Stimulated activated CD4-positive, alpha-beta T cell treated with anti-CD3 and anti-CD28 coated beads, TNF-alpha, amount 100 ng/mL, for 24 hours (primary cell): ENCODE data around the gene MIER3.

Source experiments
- DNase-seq, 3 experiments: peaks; one replicate each; pipeline ENCODE4 v3.0.0-alpha.2; 2020; ENCODE audit warnings: low read depth in 3 of 3

MIER3 gene

GRCh38 chr5:56900395-56900794 lies 51.5 kb downstream of the MIER3 start:
- no peak for DNase-seq

DNA sequence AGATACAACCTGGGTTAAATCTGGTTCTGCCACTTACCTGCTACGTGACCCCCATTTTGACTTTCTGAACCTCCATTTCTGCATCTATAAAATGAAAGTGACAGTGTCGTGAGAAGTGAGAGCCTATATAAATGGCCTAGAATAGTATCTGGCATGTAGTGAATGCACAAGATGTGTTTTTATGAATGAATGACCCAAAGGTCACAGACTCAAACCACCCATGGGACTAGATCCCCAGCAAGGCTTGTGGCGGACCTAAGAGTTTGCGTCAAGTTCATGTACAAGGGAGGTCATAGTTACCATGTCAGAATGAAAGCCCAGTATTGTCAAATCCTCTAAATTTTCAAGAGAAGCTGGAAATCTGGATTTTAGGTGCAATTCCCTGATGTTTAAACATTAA lies 53.7 kb downstream of the MIER3 start:
- DNase-seq: no peak

DNA sequence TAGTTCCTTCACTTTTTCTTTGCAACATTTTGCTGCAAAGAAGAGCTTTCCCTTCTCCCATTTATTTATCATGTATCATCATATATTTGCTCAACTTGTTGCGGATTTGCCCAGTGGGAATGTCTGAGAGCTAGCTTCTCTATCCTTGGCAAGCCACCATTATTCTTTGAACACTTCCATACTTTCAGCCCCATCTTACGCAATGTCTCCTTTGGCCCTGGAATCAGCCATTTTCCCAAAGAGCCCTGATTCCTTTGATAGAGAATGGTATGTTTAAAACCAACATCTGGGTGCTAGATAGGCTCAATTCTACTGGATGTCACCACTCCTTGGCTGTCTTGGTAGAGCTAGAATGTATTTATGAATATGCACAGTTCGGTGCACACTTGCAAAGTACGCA lies 55.2 kb downstream of the MIER3 start:
- DNase-seq: no peak

DNA sequence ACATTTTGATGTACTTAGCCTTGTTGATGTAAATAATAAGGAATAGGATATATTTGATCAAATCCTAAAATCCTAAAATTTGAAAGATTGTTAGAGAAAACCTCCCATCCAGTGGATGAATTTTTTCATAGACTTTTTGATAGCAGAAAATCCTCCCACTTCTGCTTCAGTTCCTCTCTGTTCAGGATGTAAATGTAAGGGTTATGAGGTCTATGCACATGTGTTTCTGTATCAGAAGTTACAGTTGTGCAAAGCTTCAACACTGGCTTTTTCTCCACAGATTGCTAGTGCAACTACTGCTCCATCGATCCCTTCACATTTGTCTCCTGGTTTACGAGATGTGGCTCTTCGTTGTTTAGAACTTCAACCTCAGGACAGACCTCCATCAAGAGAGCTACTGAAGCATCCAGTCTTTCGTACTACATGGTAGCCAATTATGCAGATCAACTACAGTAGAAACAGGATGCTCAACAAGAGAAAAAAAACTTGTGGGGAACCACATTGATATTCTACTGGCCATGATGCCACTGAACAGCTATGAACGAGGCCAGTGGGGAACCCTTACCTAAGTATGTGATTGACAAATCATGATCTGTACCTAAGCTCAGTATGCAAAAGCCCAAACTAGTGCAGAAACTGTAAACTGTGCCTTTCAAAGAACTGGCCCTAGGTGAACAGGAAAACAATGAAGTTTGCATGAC lies 58.5 kb downstream of the MIER3 start:
- DNase-seq: no peak

- no peak for DNase-seq
These were observed 70.4 kb downstream of the MIER3 start for GRCh38 chr5:56881571-56881970.

GRCh38 chr5:56876327-56876726 lies 75.6 kb downstream of the MIER3 start:
- DNase-seq: no peak

DNA sequence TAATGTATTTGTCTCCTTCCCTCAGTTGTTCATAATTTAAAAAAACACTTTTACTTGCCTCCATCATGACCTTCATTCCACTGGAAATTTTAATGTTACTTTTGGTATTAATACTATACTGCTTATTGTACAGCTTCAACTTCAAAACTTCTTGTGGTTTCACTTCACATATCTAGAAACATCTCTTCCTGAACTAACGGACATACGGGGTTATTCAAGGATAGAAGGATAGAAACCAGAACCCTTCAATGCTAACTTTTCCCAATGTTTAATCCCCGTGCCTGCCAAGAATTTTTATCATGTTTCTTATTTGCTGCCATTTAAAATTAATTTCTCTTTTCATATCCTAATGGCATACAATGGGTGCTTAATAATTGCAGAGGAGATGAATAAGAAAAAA lies 78.9 kb downstream of the MIER3 start:
- DNase-seq: no peak

GRCh38 chr5:56871777-56872176 lies 80.1 kb downstream of the MIER3 start:
- no peak for DNase-seq
